G401 (cell line): ENCODE measurements around the gene C2orf69. TPM values are rescaled to one million over a fixed set of nuclear protein-coding genes. Genes with fewer than 3 reads are reported as not detected.

Experiments used
- DNase-seq: peaks from one replicate; pipeline ENCODE4 v3.0.0-alpha.2; 2015; ENCODE audit warnings: low spot score
- in situ Hi-C: cut with HindIII; loops from 2 replicates; pipeline ENCODE4 v1.10.0; 2016; ENCODE audit warnings: low sequenced_read_pairs, mixed read lengths
- total RNA-seq: library from RNA; depleted of rRNA; stranded (reverse); fragments of >200 nt; shearing (Covaris generic); gene quantifications from 2 replicates; pipeline ENCODE4 v1.2.3, GENCODE V29; 2014; rRNA removed

C2orf69 gene
- 5.6 and 6.3 TPM in 2 replicates for total RNA-seq

GRCh38 chr2:199911052-199911876, at the start of gene C2orf69:
C2orf69 (plus strand) TSS chr2:199911293; CDS start chr2:199911439, 146 bp downstream.
- in situ Hi-C loops: no loop called here
- peak; percentile 98 for DNase-seq

- DNase-seq: no peak
- in situ Hi-C loops: no loop called here
Observed at GRCh38 chr2:199862788-199863187, 48.3 kb upstream of the C2orf69 start.

GRCh38 chr2:199865905-199866304, 45.2 kb upstream of the C2orf69 start:
- in situ Hi-C loops: no loop called here
- no peak for DNase-seq

GRCh38 chr2:199868431-199869226, 42.5 kb upstream of the C2orf69 start:
- in situ Hi-C loops: no loop called here
- no peak for DNase-seq

- no peak for DNase-seq
- in situ Hi-C loops: no loop called here
Observed at GRCh38 chr2:199869227-199869541, 41.9 kb upstream of the C2orf69 start.

GRCh38 chr2:199869653-199870052, 41.4 kb upstream of the C2orf69 start:
- DNase-seq: no peak
- in situ Hi-C loops: no loop called here

GRCh38 chr2:199870581-199870980, 40.5 kb upstream of the C2orf69 start:
- in situ Hi-C loops: no loop called here
- no peak for DNase-seq

GRCh38 chr2:199874209-199874608, 36.9 kb upstream of the C2orf69 start:
- in situ Hi-C loops: no loop called here

GRCh38 chr2:199875400-199875799, 35.7 kb upstream of the C2orf69 start:
- in situ Hi-C loops: no loop called here
- no peak for DNase-seq

More at GRCh38 chr2:199874209-199874608, 36.9 kb upstream of the C2orf69 start:
- no peak for DNase-seq

- in situ Hi-C loops: no loop called here
- no peak for DNase-seq
Observed at GRCh38 chr2:199882667-199883066, 28.4 kb upstream of the C2orf69 start.

- no peak for DNase-seq
- in situ Hi-C loops: no loop called here
Observed at GRCh38 chr2:199883474-199884212, 27.4 kb upstream of the C2orf69 start.

- in situ Hi-C loops: no loop called here
- DNase-seq: no peak
Observed at GRCh38 chr2:199895406-199895805, 15.7 kb upstream of the C2orf69 start.

GRCh38 chr2:199896617-199897016, 14.5 kb upstream of the C2orf69 start:
- in situ Hi-C loops: no loop called here
- no peak for DNase-seq

GRCh38 chr2:199901942-199902341, 9.2 kb upstream of the C2orf69 start:
- no peak for DNase-seq
- in situ Hi-C loops: no loop called here

GRCh38 chr2:199902486-199903110, 8.5 kb upstream of the C2orf69 start:
- no peak for DNase-seq
- in situ Hi-C loops: no loop called here

- in situ Hi-C loops: no loop called here
- no peak for DNase-seq
Observed at GRCh38 chr2:199903111-199903510, 8.0 kb upstream of the C2orf69 start.

GRCh38 chr2:199907008-199907714, 3.9 kb upstream of the C2orf69 start:
- DNase-seq: no peak
- in situ Hi-C loops: no loop called here

- in situ Hi-C loops: no loop called here
- DNase-seq: no peak
Observed at GRCh38 chr2:199910338-199911051, 598 bp upstream of the C2orf69 start.
